Endodermal cell (in vitro differentiated cells): ENCODE measurements around the gene PTPN11. TPM values are rescaled to one million over a fixed set of nuclear protein-coding genes. Genes with fewer than 3 reads are reported as not detected.
"Not testable (repeated sequence)": the region's sequence is repeated elsewhere in the genome, so short reads cannot be mapped to it uniquely, and the experiment has no call there.

Experiments used
- DNase-seq: peaks from one replicate; pipeline ENCODE4 v3.0.0-alpha.2; 2017
- H3K27ac ChIP-seq: 2 replicates; pipeline ENCODE4 v1.5.1; 2013; ENCODE audit warnings: mild to moderate bottlenecking, low read depth, low read length, moderate library complexity
- H3K27me3 ChIP-seq: 2 replicates; pipeline ENCODE4 v1.6.1; 2013; ENCODE audit warnings: mild to moderate bottlenecking, low read length, moderate library complexity; ENCODE audit not compliant: insufficient read depth, control insufficient read depth, poor library complexity, severe bottlenecking
- H3K36me3 ChIP-seq: 2 replicates; pipeline ENCODE4 v1.7.0; 2013; ENCODE audit warnings: mild to moderate bottlenecking, low read length, moderate library complexity; ENCODE audit not compliant: control insufficient read depth, insufficient read depth
- H3K4me1 ChIP-seq: one replicate; pipeline ENCODE4 v1.7.0; 2013; ENCODE audit warnings: low read length; ENCODE audit not compliant: control insufficient read depth, insufficient read depth
- H3K4me3 ChIP-seq: 2 replicates; pipeline ENCODE4 v1.5.1; 2013; ENCODE audit warnings: mild to moderate bottlenecking, low read length, moderate library complexity
- H3K9ac ChIP-seq: 2 replicates; pipeline ENCODE4 v1.6.1; 2013; ENCODE audit warnings: mild to moderate bottlenecking, low read length, moderate library complexity; ENCODE audit not compliant: poor library complexity, severe bottlenecking; ENCODE audit errors: extremely low read depth
- H3K9me3 ChIP-seq: 2 replicates; pipeline ENCODE4 v1.6.1; 2013; ENCODE audit warnings: mild to moderate bottlenecking, low read length, moderate library complexity; ENCODE audit not compliant: control insufficient read depth
- H3K27ac Mint-ChIP-seq: 2 replicates; pipeline ENCODE4 v1.8.0; 2020; ENCODE audit warnings: mixed read lengths
- H3K27me3 Mint-ChIP-seq: 2 replicates; pipeline ENCODE4 v1.8.0; 2021; ENCODE audit warnings: mild to moderate bottlenecking, mixed read lengths; ENCODE audit not compliant: insufficient read depth
- H3K36me3 Mint-ChIP-seq: 2 replicates; pipeline ENCODE4 v1.8.0; 2020; ENCODE audit warnings: low read depth, mixed read lengths
- H3K4me1 Mint-ChIP-seq: 2 replicates; pipeline ENCODE4 v1.8.0; 2020; ENCODE audit warnings: mixed read lengths
- H3K4me3 Mint-ChIP-seq: 2 replicates; pipeline ENCODE4 v1.8.0; 2020; ENCODE audit warnings: mild to moderate bottlenecking, moderate library complexity, mixed read lengths
- H3K9me3 Mint-ChIP-seq: 2 replicates; pipeline ENCODE4 v1.8.0; 2020; ENCODE audit warnings: mild to moderate bottlenecking, mixed read lengths
- WGBS, 2 experiments: methylation state at CpG; one replicate each; pipeline versions ENCODE4 v1.1.5 to v1.1.7; 2013; ENCODE audit warnings: missing lambda C conversion rate in 2 of 2, mixed read lengths in 1 of 2; ENCODE audit not compliant: insufficient coverage in 1 of 2, insufficient read length in 1 of 2; 5-methylcytosine and 5-hydroxymethylcytosine counted together
- total RNA-seq, 2 donors: library from RNA; stranded (reverse); fragmentation: NEBNext Ultra II Directional in 1 of 2; extraction: Animal tissue kit (Norgen Biotek cat#: 25700) in 1 of 2; gene quantifications; 2 replicates in 1 of 2; 3 replicates in 1 of 2; pipeline ENCODE4 v1.2.1, GENCODE V29; 2021
- TF ChIP-seq, protein P1 (sequence below): fragments of 200-600 bp; sonication (generic); conservative IDR thresholded peaks from 2 replicates; pipeline ENCODE4 v1.5.0; 2021; ENCODE audit warnings: antibody characterized with exemption, mild to moderate bottlenecking

PTPN11 gene
- total RNA-seq, 2 donors from 2014 or later, result 98.2 to 106 TPM

DNA sequence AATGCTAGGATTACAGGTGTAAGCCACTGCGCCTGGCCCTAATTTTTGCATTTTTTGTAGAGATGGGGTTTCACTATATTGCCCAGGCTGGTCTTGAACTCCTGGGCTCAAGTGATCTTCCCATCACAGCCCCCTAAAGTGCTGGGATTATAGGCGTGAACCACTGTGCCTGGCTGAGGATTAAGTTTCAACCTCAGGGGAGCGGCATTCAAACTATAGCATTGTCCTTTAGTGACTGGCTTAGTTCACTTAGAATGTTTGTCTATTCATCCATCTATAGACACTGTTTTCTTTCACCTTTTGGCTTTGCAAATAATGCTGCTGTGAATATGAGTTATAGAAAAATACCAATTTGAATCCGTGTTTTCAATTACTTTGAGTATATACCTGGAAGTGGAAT, 25.2 kb downstream of the PTPN11 start:
- no peak for DNase-seq
- H3K36me3 ChIP-seq, result peaks cover 20% of the 10 kb centered on the region
- H3K27me3 Mint-ChIP-seq, result no peaks in the 10 kb centered on the region
- H3K4me1 Mint-ChIP-seq, result no peaks in the 10 kb centered on the region
- no peak overlapping the region for H3K27ac Mint-ChIP-seq
- H3K4me3 Mint-ChIP-seq, result no peak overlapping the region
- no peak overlapping the region for H3K27ac ChIP-seq
- H3K9me3 Mint-ChIP-seq, result no peaks in the 10 kb centered on the region
- H3K9ac ChIP-seq, result no peak overlapping the region
- no peaks in the 10 kb centered on the region for H3K4me1 ChIP-seq
- H3K27me3 ChIP-seq, result no peaks in the 10 kb centered on the region
- peaks cover 18% of the 10 kb centered on the region for H3K36me3 Mint-ChIP-seq
- 93 to 95% methylated on average over 3 to 4 of the region's 4 CpGs for WGBS, 2 experiments
- TF ChIP-seq, protein P1, sequence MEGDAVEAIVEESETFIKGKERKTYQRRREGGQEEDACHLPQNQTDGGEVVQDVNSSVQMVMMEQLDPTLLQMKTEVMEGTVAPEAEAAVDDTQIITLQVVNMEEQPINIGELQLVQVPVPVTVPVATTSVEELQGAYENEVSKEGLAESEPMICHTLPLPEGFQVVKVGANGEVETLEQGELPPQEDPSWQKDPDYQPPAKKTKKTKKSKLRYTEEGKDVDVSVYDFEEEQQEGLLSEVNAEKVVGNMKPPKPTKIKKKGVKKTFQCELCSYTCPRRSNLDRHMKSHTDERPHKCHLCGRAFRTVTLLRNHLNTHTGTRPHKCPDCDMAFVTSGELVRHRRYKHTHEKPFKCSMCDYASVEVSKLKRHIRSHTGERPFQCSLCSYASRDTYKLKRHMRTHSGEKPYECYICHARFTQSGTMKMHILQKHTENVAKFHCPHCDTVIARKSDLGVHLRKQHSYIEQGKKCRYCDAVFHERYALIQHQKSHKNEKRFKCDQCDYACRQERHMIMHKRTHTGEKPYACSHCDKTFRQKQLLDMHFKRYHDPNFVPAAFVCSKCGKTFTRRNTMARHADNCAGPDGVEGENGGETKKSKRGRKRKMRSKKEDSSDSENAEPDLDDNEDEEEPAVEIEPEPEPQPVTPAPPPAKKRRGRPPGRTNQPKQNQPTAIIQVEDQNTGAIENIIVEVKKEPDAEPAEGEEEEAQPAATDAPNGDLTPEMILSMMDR, result no peak
- no peak overlapping the region for H3K4me3 ChIP-seq
- H3K9me3 ChIP-seq, result no peaks in the 10 kb centered on the region

DNA sequence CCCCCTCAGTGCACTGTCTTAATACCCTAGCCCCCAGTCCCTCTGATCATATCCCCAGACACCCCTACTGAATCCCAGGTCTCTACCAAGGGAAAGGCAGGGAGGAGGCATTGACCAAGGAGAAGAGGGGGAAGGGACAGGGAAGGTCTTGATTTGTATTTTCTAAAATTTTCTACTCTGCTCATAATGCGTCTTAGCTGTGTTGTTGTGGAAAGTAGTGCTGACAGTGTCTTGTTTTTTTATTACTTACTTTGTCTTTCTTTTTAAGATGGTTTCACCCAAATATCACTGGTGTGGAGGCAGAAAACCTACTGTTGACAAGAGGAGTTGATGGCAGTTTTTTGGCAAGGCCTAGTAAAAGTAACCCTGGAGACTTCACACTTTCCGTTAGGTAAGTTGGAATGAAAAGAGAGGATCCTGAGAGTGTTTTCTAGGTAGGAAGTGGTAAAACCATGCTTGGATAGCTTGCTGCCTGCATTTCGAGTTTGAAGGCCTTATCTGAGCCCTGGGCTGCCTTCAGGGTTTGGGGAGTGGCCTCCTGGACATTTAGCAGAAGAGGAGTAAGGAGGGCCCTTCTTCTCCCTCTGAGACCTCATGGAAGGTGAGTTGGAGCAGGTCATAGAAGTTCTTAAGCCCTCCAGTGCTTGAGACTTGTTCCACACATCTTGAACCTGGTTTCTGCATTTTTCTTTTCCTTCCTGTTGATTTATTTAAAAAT, 27.4 kb downstream of the PTPN11 start:
- no peak overlapping the region for H3K27ac Mint-ChIP-seq
- TF ChIP-seq, protein P1, result no peak
- 97 to 100% methylated on average over 2 of the region's 3 CpGs for WGBS, 2 experiments

DNA sequence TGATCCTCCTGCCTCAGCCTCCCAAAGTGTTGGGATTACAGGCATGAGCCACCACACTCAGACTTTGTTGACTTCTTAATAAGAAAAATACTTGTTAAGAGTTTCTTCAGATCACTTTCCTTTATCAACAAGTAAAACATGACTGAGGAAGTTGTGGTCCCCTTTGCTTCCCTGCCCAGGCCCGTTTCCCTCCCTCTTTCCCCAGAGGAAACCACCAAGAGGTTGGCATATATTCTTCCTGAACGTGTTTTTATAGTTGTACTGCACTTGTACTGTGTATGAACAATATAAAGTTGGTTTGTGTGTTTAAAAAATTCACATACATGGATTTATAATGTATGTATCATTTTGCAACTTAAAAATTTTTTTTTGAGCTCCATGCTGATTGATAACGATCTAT, 28.4 kb downstream of the PTPN11 start:
- H3K36me3 Mint-ChIP-seq, result peaks cover 21% of the 10 kb centered on the region
- no peaks in the 10 kb centered on the region for H3K9me3 ChIP-seq
- WGBS, 2 experiments, result 83 to 95% methylated on average over 1 to 2 of the region's 3 CpGs
- no peak overlapping the region for H3K9ac ChIP-seq
- no peak overlapping the region for H3K27ac ChIP-seq
- no peak for DNase-seq
- H3K4me1 Mint-ChIP-seq, result no peaks in the 10 kb centered on the region
- no peak overlapping the region for H3K27ac Mint-ChIP-seq
- no peak overlapping the region for H3K4me3 ChIP-seq
- H3K4me3 Mint-ChIP-seq, result no peak overlapping the region
- no peaks in the 10 kb centered on the region for H3K27me3 ChIP-seq
- TF ChIP-seq, protein P1, result no peak
- H3K9me3 Mint-ChIP-seq, result no peaks in the 10 kb centered on the region
- H3K4me1 ChIP-seq, result no peaks in the 10 kb centered on the region
- peaks cover 45% of the 10 kb centered on the region for H3K36me3 ChIP-seq
- H3K27me3 Mint-ChIP-seq, result no peaks in the 10 kb centered on the region

More for the DNA sequence above, 27.4 kb downstream of the PTPN11 start:
- Histone ChIP-seq H3K27ac (no peak overlapping the region), H3K9me3 (no peaks in the 10 kb centered on the region), H3K9ac (no peak overlapping the region), H3K4me1 (no peaks in the 10 kb centered on the region), H3K27me3 (no peaks in the 10 kb centered on the region), H3K36me3 (peaks cover 40% of the 10 kb centered on the region), H3K4me3 (no peak overlapping the region)
- H3K9me3 Mint-ChIP-seq, result no peaks in the 10 kb centered on the region
- no peak for DNase-seq
- H3K27me3 Mint-ChIP-seq, result no peaks in the 10 kb centered on the region
- no peaks in the 10 kb centered on the region for H3K4me1 Mint-ChIP-seq
- peaks cover 18% of the 10 kb centered on the region for H3K36me3 Mint-ChIP-seq
- no peak overlapping the region for H3K4me3 Mint-ChIP-seq

DNA sequence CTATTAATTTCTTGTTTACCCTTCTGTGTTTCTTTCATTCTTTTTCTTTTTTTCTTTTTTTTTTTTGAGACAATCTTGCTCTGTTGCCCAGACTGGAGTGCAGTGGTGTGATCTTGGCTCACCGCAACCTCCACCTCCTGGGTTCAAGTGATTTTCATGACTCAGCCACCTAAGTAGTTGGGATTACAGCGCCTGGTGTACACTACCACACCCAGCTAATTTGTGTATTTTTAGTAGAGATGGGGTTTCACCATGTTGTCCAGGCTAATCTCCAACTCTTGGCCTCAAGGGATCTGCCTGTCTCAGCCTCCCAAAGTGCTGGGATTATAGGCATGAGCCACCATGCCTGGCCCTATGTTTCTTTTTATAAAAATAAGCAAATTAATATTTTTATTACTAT, 29.4 kb downstream of the PTPN11 start:
- not testable (repeated sequence) for H3K4me1 ChIP-seq, H3K9me3 Mint-ChIP-seq, H3K4me1 Mint-ChIP-seq, H3K9me3 ChIP-seq, H3K4me3 Mint-ChIP-seq, H3K27ac ChIP-seq, H3K4me3 ChIP-seq, H3K27ac Mint-ChIP-seq, DNase-seq, H3K27me3 ChIP-seq, H3K9ac ChIP-seq, H3K27me3 Mint-ChIP-seq
- H3K36me3 ChIP-seq, result peaks cover 50% of the 10 kb centered on the region
- WGBS, 2 experiments, result 97% methylated on average over 2 of the region's 2 CpGs; no CpG with 5 or more reads in 1 of the 2 experiments
- peaks cover 21% of the 10 kb centered on the region for H3K36me3 Mint-ChIP-seq
